Right atrium auricular region (tissue), 2 donors: ENCODE results near the gene MTA1. TPM values are rescaled to one million over a fixed set of nuclear protein-coding genes. Genes with fewer than 3 reads are reported as not detected.

Experiments
- DNase-seq: peaks from one replicate; pipeline ENCODE4 v3.0.0-alpha.2; 2019; ENCODE audit warnings: low spot score
- H3K27ac ChIP-seq, 2 donors: fragments of 200-600 bp; sonication (generic); 1 replicate in 1 of 2; 2 replicates in 1 of 2; pipeline ENCODE4 v1.5.1; 2016 to 2019
- H3K27me3 ChIP-seq, 2 donors: fragments of 200-600 bp; sonication (generic); one replicate each; pipeline versions ENCODE4 v1.5.1 to v1.6.0; 2017 to 2019
- H3K36me3 ChIP-seq: fragments of 200-600 bp; sonication (generic); one replicate; pipeline ENCODE4 v1.5.1; 2016
- H3K4me1 ChIP-seq, 2 donors: fragments of 200-600 bp; sonication (generic); one replicate each; pipeline versions ENCODE4 v1.5.1 to v1.6.0; 2017 to 2019
- H3K4me3 ChIP-seq, 2 donors: fragments of 200-600 bp; sonication (generic); 1 replicate in 1 of 2; 2 replicates in 1 of 2; pipeline ENCODE4 v1.5.1; 2017 to 2019; ENCODE audit warnings: mild to moderate bottlenecking in 1 of 2, moderate library complexity in 1 of 2
- H3K9me3 ChIP-seq, 2 donors: fragments of 200-600 bp; sonication (generic); one replicate each; pipeline ENCODE4 v1.5.1; 2019
- CTCF ChIP-seq, 2 donors: fragments of 200-600 bp; sonication (generic); IDR thresholded peaks; one replicate each; pipeline ENCODE4 v1.5.1; 2019; ENCODE audit warnings: antibody characterized with exemption in 2 of 2
- total RNA-seq, 2 donors: library from RNA; depleted of rRNA; stranded (reverse); fragments of >200 nt; gene quantifications; one replicate each; pipeline ENCODE4 v1.1.0, GENCODE V29; 2016

MTA1 gene
- total RNA-seq, 2 donors from 2014 or later = 51.9 to 61.7 TPM

- H3K27me3 ChIP-seq = no peaks in the 10 kb centered on the region
- peak overlapping the region; percentile 95 to 98 for H3K27ac ChIP-seq
- DNase-seq = no peak
- H3K4me3 ChIP-seq = peak overlapping the region; percentile 50 to 69
- peaks cover 0 to 63% of the 10 kb centered on the region in 2 donors for H3K4me1 ChIP-seq
- H3K36me3 ChIP-seq = no peaks in the 10 kb centered on the region
- H3K9me3 ChIP-seq = no peaks in the 10 kb centered on the region
- no peak for TF ChIP-seq CTCF (IDR thresholded peaks at IDR 0.05)
These were observed 70.6 kb downstream of the MTA1 start for GRCh38 chr14:105490267-105490571.

DNA sequence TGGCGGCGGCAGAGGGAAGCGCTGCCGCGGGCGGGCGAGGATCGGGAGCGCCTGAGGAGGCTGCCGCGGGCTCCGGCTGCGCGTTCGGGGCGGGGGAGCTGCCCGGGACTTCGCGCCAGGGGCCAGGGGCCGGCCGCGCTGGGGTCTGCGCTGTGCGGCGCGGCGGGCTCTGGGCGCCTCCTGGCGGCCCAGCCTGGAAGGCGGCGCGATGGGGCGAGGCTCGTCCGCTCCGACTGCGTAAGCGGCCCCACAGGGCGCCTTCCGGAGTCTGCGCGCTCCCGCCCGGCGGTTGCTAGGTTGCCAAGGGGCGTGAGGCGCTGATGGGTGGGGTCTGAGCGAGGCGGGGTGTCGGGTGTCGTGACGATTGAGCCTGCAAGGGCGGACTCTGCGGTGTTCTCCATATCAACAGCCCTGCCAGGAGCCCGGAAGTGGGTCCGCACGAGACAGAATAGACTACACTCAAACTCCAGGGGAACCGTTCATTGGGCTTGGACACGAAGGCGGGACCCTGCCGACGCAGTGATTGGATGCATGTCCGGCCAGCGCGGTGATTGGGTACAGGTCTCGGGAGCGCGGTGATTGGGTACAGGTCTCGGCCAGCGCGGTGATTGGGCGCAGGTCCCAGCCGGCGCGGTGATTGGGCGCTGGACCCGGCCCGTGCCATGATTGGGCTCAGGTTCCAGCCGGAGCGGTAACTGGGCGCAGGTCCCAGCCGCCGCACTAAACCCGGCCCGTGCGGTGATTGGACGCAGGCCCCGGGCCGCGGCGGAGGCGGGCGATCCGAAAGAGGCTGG lies 71.1 kb downstream of the MTA1 start, which contains the start of gene TEDC1:
TEDC1 (plus strand) TSS at position 675 of the 794 bp plus-strand sequence. CDS start 130 bp downstream, outside the sequence.
- Histone ChIP-seq H3K4me3 (peak within 1 kb of the TSS; percentile 59 to 74), H3K9me3 (no peaks in the 10 kb centered on the region), H3K36me3 (no peaks in the 10 kb centered on the region), H3K27me3 (no peaks in the 10 kb centered on the region), H3K4me1 (peaks cover 0 to 57% of the 10 kb centered on the region in 2 donors), H3K27ac (peak within 1 kb of the TSS; percentile 95 to 98)
- peak; percentile 86 to 94 for TF ChIP-seq CTCF (IDR thresholded peaks at IDR 0.05)
- peak; percentile 100 for DNase-seq

DNA sequence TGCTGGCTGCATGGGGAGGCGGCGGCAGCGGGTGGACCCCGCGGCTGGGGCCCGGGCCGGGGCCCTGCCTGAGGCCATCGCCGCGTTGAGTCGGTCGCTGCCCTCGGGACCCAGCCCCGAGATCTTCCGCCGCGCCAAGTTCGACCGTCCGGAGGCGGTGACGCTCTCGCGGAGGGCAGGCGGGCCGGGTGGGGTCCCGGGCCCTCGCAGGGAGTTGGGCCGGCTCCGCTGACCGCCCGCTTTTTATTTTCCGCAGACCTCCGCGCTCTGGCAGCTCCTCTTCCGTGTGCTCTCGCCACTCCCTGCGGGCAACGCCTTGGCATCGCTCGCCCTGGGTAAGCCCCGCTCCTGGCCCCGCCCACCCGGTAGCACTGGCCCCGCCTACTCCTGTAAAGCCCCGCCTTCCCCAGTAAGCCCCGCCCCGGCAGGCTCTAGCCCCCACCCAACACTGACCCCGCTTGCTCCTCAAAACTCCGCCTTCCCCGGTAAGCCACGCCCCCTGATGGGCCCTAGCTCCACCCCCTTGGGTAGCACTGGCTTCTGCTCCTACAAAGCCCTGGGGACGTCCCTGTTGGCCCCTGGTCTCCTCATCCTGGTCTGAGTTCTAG lies 71.8 kb downstream of the MTA1 start:
- Histone ChIP-seq H3K4me1 (peaks cover 0 to 50% of the 10 kb centered on the region in 2 donors), H3K36me3 (no peaks in the 10 kb centered on the region), H3K9me3 (no peaks in the 10 kb centered on the region), H3K27me3 (no peaks in the 10 kb centered on the region), H3K4me3 (peak overlapping the region; percentile 59 to 74), H3K27ac (peak overlapping the region; percentile 78 to 98)
- peak; percentile 75 for DNase-seq
- no peak for TF ChIP-seq CTCF (IDR thresholded peaks at IDR 0.05)

DNA sequence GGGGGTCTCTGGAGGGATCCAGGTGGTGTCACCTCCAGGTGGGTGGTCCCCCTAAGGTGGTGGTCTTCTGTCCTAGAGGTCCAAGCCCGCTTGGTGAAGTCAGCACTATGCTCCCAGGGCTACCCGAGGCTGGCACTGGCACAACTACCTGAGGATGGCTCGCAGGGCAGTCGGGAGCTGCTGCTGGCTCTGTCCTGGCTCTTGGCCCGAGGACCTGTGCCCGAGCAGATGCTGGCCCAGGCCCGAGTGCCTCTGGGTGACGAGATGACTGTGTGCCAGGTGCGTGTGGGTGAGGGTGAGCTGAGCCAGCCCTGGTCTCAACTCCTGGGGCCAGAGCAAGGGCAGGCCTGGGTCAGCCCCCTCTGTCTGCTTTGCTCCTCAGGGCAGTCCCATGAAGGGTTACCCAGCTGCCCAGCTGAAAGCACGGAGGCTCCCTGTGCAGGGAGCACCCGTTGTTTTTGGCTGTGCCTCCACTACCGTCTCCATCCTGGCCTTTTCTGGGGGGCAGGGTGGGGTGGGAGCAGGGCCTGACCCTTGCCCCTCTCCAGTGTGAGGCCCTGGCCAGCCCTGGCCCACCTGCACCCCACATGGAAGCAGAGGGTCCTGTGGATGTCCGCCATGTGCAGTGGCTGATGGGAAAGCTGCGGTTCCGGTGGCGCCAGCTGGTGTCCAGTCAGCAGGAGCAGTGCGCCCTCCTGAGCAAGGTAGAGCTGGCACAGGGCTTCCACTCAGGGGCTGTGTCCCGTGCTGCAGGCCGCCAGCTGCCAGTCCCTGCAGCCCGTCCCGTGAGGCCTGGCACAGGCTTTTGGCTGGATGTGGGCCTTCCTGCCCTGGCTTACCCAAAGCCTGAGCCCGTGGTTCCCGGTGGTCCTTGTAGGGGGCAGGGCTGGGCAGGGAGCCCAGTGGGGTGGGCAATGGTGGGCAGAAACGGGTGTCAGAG lies 72.7 kb downstream of the MTA1 start:
- DNase-seq = no peak
- Histone ChIP-seq H3K27ac (peak overlapping the region in 1 of 2 donors; percentile 98), H3K9me3 (no peaks in the 10 kb centered on the region), H3K4me3 (no peak overlapping the region), H3K27me3 (no peaks in the 10 kb centered on the region), H3K4me1 (peaks cover 0 to 42% of the 10 kb centered on the region in 2 donors), H3K36me3 (no peaks in the 10 kb centered on the region)
- TF ChIP-seq CTCF (IDR thresholded peaks at IDR 0.05) = no peak

DNA sequence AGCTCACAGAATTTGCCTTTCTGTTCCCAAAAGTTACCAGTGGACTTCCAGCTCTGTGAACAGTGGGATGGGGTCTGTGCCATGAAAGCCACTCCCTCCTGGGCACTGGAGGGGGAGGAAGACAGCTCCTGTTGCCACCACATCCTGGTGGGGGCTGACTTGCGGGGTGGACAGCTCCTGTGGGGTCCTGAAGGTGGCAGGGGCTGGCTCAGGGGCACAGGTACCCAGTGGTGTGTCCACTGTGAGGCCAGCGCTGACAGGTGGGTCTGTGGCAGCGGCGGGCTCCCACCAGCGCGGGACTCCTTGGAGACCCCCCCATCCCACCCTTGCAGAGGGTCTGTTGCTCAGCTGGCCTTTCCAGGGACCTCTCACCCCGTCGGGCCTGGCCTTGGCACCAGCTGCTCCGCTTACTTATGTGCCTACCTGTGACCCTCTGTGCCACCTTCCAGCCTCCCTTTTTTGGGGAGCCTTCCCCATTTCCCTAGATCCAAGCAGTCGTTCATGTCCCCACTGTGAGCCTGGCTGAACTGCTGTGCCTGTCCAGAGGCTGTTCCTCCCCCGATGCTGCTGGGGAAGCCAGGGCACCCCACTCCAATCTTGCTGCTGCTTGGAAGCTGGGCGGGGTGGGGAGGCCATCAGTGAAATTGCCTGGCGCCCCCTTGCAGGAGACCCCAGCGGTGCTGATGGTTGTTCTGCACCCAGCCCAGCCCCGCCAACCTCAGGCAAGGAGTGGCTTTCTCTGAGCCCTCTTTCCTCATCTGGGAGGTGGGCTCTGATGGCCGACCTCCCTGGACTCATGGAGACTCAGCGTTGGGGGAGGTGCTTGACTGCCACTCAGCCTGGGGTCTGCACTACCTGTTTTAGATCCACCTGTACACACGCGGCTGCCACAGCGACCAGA lies 73.6 kb downstream of the MTA1 start:
- Histone ChIP-seq H3K27me3 (no peaks in the 10 kb centered on the region), H3K4me3 (no peak overlapping the region), H3K4me1 (peaks cover 0 to 32% of the 10 kb centered on the region in 2 donors), H3K27ac (no peak overlapping the region), H3K9me3 (no peaks in the 10 kb centered on the region), H3K36me3 (no peaks in the 10 kb centered on the region)
- DNase-seq = no peak
- TF ChIP-seq CTCF (IDR thresholded peaks at IDR 0.05) = no peak
